HG02852 (cell line): Measurements from ENCODE around the gene GALNS.
A peak's percentile ranks its signal among the peaks of the same experiment; 100 is the strongest.

Experiments
- ATAC-seq: cut with Tn5 transposase; IDR thresholded peaks from one replicate; pipeline ENCODE4 v1.9.1; 2021; ENCODE audit warnings: mild to moderate bottlenecking, moderate library complexity; ENCODE audit not compliant: unreplicated experiment

The GALNS gene

DNA sequence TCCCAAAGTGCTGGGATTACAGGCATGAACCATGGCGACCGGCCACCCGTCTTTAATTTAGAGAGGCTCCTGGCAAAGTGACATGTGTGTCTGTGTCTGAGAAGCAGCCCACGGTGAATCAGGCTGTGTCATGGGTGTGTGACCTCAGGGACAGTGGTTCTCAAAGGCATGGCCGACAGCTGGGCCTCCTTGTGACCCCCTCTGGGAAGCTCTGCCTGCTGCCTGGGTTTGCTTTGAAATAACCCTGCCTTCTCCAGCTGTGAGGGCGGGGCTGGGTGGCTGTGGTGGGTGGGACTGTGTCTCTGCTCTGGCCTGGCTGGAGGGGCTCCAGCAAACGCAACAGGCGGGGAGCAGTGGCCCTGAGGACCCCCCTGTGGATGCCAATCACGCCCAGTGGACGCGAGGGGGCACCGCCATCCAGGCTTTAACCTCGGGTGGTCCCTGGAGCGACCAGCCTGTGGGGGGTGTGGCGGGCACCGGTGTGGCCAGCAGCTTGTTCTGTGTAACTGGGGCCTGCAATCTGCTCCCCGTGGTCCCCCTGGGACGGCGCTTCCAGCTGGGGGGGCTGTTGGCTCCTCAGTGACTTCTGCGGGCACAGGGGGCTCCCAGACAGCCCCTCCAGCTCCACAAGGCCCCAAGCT is 36.2 kb downstream of the GALNS start:
- no peak for ATAC-seq

DNA sequence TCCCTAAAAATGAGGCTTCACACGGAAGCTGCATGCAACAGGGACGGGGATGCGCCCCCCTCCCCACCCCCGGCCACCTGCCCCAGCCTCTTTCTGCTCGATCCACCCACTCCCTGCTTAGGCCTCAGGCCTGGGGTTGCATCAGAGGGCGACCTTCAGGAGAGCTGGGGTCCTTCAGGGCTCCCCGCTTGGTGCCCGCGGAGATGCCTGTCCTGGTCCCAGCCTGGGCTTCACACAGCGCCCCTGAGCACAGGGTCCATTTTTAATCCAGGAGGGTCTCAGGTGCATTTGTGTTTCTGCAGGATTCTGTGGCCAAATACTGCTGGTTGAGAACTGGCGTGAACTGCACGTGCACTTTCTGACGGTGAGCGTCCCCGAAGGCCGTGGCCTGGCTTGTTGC is 37.6 kb downstream of the GALNS start:
- ATAC-seq, result no peak

GRCh38 chr16:88818575-88818874 is 38.2 kb downstream of the GALNS start:
- ATAC-seq, result no peak

DNA sequence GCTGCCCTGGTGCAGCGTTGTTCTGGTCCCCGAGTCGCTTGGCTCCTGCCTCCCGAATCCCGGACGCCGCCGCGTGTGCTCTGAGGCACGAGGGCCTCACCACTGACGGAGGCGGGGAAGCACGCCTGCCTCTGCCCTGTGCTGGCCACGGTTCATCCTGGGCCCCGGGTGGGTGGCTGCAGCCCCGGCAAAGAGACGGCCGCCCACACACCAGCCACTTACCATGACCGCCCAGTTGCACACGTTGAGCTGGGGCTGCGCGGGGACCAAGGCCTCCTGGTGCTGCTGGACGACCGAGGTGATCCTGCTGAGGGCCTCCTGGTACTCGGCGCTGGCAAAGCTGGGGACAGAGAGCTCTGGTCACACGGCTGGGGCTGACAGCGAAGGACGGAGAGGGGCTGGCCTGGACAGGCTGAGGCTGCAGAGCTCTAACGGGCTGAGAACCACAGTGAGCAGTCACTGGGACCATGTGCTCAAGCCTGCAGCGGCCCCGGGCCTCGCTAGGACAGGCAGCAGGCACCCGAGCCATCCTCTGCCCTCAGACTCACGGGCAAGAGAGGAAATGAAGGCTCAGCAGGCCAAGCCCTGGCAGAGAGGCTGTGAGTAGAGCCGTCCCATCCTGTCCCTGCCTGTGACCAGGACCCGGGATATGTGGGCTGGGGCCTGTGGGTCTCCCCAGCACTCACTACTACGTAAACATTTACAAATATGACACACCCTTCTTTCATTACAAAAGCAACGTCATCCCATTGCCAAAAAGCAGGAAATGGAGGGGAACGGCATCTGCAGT is 38.8 kb downstream of the GALNS start:
- no peak for ATAC-seq

DNA sequence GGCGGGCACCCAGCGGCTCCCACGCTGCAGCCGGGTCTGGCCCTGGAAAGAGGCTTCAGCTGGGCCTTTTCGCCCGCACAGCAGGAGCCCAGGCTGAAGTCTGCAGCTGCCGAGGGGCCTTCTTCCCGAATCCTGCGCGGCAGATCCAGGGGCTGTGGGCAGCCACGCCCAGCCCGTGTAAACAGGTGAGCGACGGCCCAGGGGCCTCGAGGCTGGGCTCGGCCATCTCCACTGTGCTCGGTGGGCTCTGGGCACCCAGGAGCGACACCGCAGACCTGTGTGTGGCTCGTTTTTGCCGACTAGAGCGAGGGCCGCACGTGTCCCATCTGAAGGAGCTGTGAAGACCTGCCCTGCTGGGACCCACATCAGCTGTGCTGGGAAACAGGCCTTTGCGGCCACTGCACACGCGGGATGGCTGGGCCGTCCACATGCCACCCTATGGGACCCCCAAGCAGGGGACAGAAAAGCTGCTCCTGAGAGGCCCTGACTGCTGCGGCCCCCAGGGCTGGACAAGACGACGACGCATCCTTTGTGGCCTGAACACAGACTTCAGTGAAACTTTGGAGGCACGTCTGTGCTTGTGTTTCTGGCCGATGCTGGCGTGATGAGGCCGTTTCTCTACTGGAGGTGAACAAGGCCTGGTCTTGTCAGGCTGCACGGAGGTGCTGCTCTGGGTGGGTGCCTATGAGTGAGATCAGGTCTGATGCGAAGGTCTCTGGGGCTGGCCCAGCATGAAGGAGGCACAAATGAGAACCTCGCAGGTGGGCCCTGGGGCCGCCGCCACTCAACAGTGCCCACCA is 39.8 kb downstream of the GALNS start:
- no peak for ATAC-seq

- ATAC-seq, result no peak
These were observed 40.7 kb downstream of the GALNS start for GRCh38 chr16:88815901-88816589.

DNA sequence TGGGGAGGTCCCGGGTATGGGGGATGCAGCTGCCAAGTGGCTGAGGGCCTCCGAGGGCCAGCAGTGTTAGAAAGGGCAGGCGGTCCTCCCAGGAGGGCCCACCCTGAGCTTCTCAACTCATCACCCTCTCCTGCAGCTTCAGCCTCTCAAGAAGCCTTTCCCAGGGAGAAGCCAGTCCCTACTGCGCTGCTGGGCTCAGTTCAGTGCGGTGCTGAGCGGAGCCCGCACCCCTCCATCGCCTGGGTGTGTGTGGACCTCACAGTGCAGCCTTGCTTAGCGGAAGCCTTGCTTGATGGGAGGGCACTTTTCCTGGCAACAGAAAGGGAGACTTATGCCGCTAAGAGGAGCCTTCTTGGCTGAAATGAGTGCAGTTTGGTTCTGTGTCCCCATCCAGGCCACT is 41.5 kb downstream of the GALNS start:
- ATAC-seq, result no peak

DNA sequence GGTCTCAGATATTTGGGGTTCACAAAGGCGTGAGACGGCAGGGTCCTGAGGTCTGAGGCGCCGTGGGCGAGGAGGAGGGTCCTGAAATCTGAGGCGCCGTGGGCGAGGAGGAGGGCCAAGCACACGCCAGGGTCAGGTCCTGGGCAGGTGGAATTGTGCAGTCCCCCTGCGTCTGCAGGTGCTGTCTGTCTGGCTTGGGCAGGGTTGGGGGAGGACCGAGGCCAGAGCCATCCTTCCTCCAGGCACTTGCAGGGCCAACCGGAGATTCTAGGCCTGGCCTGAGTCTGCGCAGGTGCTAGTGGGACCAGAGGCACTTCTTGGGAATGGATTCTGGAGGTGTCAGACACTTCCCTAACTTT is 42.6 kb downstream of the GALNS start:
- no peak for ATAC-seq

- no peak for ATAC-seq
These were observed 43.2 kb downstream of the GALNS start for GRCh38 chr16:88813269-88814143.

- no peak for ATAC-seq
These were observed 44.1 kb downstream of the GALNS start for GRCh38 chr16:88812513-88813268.

- peak; percentile 69 for ATAC-seq
These were observed 44.8 kb downstream of the GALNS start, which contains the start of gene APRT for GRCh38 chr16:88811769-88812512. APRT (minus strand) TSS chr16:88811928; CDS start chr16:88811899, 29 bp downstream.

- ATAC-seq, result peak; percentile 37
These were observed 45.6 kb downstream of the GALNS start for GRCh38 chr16:88810912-88811768.

- ATAC-seq, result no peak
These were observed 46.4 kb downstream of the GALNS start for GRCh38 chr16:88810166-88810911.

GRCh38 chr16:88809676-88810165 is 47.0 kb downstream of the GALNS start:
- no peak for ATAC-seq

DNA sequence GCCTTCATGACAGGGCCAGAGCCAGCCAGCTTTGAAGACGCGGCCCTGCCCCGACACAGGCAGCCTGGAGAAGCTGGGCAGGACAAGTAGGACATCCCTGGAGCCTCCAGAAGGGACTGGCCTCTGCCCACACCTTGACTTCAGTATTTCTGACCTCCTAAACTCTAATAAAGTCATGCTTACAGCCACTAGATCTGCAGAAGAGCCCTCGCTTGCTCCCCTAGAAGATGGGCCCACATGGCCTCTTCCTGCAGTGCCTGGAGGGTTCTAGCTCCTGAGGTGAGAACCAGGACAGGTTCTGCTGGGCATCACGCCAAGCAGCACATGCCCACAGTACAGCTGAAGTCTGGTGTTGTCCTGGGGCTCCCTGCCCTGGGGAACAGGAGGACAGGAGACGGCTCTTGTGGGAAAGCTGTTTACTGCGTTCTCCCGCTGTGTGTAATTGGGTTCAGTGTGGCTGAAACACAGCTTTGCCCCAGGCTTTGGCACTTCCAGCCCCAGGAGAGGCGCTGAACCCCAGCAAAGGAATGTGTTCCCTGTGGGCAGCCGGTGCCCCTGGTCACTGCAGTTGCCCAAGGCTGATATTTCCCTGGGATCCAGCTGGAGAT is 47.6 kb downstream of the GALNS start:
- ATAC-seq, result no peak

- no peak for ATAC-seq
These were observed 48.9 kb downstream of the GALNS start for GRCh38 chr16:88807626-88808453.
